Neural progenitor cell (in vitro differentiated cells): Measurements from ENCODE around the gene OR51A2. TPM values are rescaled to one million over a fixed set of nuclear protein-coding genes. Genes with fewer than 3 reads are reported as not detected.

ENCODE experiments used
- DNase-seq: peaks from one replicate; pipeline ENCODE4 v3.0.0-alpha.2; 2016; ENCODE audit warnings: low spot score
- H2AFZ ChIP-seq: fragments of 200-600 bp; sonication (generic); replicated peaks from 2 replicates; pipeline ENCODE4 v1.6.1; 2016; ENCODE audit warnings: antibody characterized with exemption
- H3F3A ChIP-seq: fragments of 200-600 bp; sonication (generic); 2 replicates; pipeline ENCODE4 v1.6.1; 2016; ENCODE audit warnings: antibody characterized with exemption, low read depth
- H3K27ac ChIP-seq: fragments of 200-600 bp; sonication (generic); 2 replicates; pipeline ENCODE4 v1.5.1; 2016; ENCODE audit warnings: mild to moderate bottlenecking
- H3K27me3 ChIP-seq: fragments of 200-600 bp; sonication (generic); 2 replicates; pipeline ENCODE4 v1.6.1; 2016; ENCODE audit warnings: mild to moderate bottlenecking, moderate library complexity
- H3K36me3 ChIP-seq: fragments of 200-600 bp; sonication (generic); 2 replicates; pipeline ENCODE4 v1.5.1; 2016
- H3K4me1 ChIP-seq: fragments of 200-600 bp; sonication (generic); 2 replicates; pipeline ENCODE4 v1.6.1; 2016; ENCODE audit warnings: mixed run types
- H3K4me2 ChIP-seq: fragments of 200-600 bp; sonication (generic); 2 replicates; pipeline ENCODE4 v1.6.1; 2016
- H3K4me3 ChIP-seq: fragments of 200-600 bp; sonication (generic); 2 replicates; pipeline ENCODE4 v1.5.1; 2016
- H3K79me2 ChIP-seq: fragments of 200-600 bp; sonication (generic); 2 replicates; pipeline ENCODE4 v1.6.1; 2016; ENCODE audit warnings: low read depth
- H3K9ac ChIP-seq: fragments of 200-600 bp; sonication (generic); 2 replicates; pipeline ENCODE4 v1.6.1; 2016
- H3K9me3 ChIP-seq: fragments of 200-600 bp; sonication (generic); 2 replicates; pipeline ENCODE4 v1.5.1; 2016; ENCODE audit warnings: low read depth
- H4K20me1 ChIP-seq: fragments of 200-600 bp; sonication (generic); 2 replicates; pipeline ENCODE4 v1.6.1; 2016; ENCODE audit warnings: low read depth
- H3K27ac Mint-ChIP-seq: 3 replicates; pipeline ENCODE4 v1.8.0; 2021; ENCODE audit warnings: mixed read lengths
- H3K27me3 Mint-ChIP-seq: 2 replicates; pipeline ENCODE4 v1.8.0; 2022; ENCODE audit warnings: low read depth, mild to moderate bottlenecking, inconsistent platforms, moderate library complexity, mixed read lengths; ENCODE audit not compliant: insufficient read depth
- H3K36me3 Mint-ChIP-seq: 3 replicates; pipeline ENCODE4 v1.8.0; 2021; ENCODE audit warnings: mixed read lengths
- H3K4me1 Mint-ChIP-seq: 3 replicates; pipeline ENCODE4 v1.8.0; 2021; ENCODE audit warnings: mixed read lengths
- H3K4me3 Mint-ChIP-seq: 3 replicates; pipeline ENCODE4 v1.8.0; 2021; ENCODE audit warnings: mild to moderate bottlenecking, moderate library complexity, mixed read lengths
- H3K9me3 Mint-ChIP-seq: 3 replicates; pipeline ENCODE4 v1.8.0; 2020; ENCODE audit warnings: mixed read lengths
- EZH2 ChIP-seq: fragments of 200-600 bp; sonication (generic); IDR thresholded peaks from 2 replicates; pipeline ENCODE4 v1.6.1; 2017; ENCODE audit warnings: antibody characterized with exemption, mild to moderate bottlenecking, moderate library complexity
- EZH2phosphoT487 ChIP-seq: fragments of 200-600 bp; sonication (generic); IDR thresholded peaks from 2 replicates; pipeline ENCODE4 v1.6.1; 2017; ENCODE audit warnings: antibody characterized with exemption
- total RNA-seq: library from RNA; depleted of rRNA; stranded (reverse); fragments of >200 nt; gene quantifications from 2 replicates; pipeline ENCODE4 v1.2.3, GENCODE V29; 2015; ENCODE audit warnings: low replicate concordance
- TF ChIP-seq, protein P1 (sequence below): fragments of 200-600 bp; sonication (generic); IDR thresholded peaks from 2 replicates; pipeline ENCODE4 v1.5.1; 2017; ENCODE audit warnings: antibody characterized with exemption, mild to moderate bottlenecking

Gene OR51A2
- total RNA-seq, 1 donor from 2014 or later: not detected

DNA sequence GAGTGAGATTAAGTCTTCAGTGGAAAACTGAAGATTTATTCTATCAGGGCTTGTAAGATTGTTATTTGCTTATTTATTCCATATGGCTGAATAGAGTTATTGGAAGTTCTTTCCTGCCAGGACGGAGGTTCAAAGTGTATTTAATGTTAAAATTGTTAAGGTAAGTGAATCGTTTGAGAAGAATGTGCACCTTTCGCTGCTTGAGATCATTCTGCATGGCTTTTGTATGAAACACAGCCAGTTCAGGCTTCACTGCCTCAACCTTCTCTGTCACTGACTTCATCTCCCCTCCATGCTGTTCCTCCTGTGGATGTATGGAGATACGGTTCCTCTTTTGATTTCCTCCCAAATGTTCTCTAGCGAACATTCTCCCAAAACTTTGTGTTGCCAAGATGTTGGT, 19.9 kb upstream of the OR51A2 start:
- no peaks in the 10 kb centered on the region for H4K20me1 ChIP-seq
- H3K4me3 ChIP-seq: no peak overlapping the region
- H3K36me3 Mint-ChIP-seq: no peaks in the 10 kb centered on the region
- no peak overlapping the region for H2AFZ ChIP-seq
- TF ChIP-seq EZH2: no peak
- TF ChIP-seq EZH2phosphoT487: no peak
- TF ChIP-seq, protein P1, sequence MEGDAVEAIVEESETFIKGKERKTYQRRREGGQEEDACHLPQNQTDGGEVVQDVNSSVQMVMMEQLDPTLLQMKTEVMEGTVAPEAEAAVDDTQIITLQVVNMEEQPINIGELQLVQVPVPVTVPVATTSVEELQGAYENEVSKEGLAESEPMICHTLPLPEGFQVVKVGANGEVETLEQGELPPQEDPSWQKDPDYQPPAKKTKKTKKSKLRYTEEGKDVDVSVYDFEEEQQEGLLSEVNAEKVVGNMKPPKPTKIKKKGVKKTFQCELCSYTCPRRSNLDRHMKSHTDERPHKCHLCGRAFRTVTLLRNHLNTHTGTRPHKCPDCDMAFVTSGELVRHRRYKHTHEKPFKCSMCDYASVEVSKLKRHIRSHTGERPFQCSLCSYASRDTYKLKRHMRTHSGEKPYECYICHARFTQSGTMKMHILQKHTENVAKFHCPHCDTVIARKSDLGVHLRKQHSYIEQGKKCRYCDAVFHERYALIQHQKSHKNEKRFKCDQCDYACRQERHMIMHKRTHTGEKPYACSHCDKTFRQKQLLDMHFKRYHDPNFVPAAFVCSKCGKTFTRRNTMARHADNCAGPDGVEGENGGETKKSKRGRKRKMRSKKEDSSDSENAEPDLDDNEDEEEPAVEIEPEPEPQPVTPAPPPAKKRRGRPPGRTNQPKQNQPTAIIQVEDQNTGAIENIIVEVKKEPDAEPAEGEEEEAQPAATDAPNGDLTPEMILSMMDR: no peak
- H3K79me2 ChIP-seq: no peaks in the 10 kb centered on the region
- H3K27ac ChIP-seq: no peak overlapping the region
- no peaks in the 10 kb centered on the region for H3F3A ChIP-seq
- H3K36me3 ChIP-seq: no peaks in the 10 kb centered on the region
- H3K27me3 Mint-ChIP-seq: peaks cover 2% of the 10 kb centered on the region
- no peaks in the 10 kb centered on the region for H3K9me3 ChIP-seq
- H3K9me3 Mint-ChIP-seq: no peaks in the 10 kb centered on the region
- H3K4me2 ChIP-seq: no peak overlapping the region
- no peaks in the 10 kb centered on the region for H3K27me3 ChIP-seq
- no peak for DNase-seq
- no peaks in the 10 kb centered on the region for H3K4me1 Mint-ChIP-seq
- H3K27ac Mint-ChIP-seq: no peak overlapping the region
- no peak overlapping the region for H3K4me3 Mint-ChIP-seq
- no peaks in the 10 kb centered on the region for H3K4me1 ChIP-seq
- no peak overlapping the region for H3K9ac ChIP-seq

DNA sequence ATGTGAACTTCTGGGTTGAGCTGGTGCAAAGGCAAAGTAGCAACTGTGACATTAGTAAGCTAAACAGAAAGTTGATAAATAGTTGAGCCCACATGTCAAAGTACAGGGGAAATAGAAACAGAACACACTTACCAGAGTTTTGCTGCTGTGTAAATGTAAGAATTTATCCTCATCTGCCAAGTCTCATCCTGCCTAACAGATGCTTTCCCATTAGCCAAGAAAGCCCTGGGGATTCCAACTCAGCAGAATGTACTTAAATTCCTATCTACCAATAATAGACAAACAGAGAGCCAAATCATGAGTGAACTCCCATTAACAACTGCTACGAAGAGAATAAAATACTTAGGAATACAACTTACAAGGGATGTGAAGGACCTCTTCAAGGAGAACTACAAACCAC, 7.3 kb upstream of the OR51A2 start:
- no peaks in the 10 kb centered on the region for H3K4me1 Mint-ChIP-seq
- Histone ChIP-seq H4K20me1 (no peaks in the 10 kb centered on the region), H3K4me2 (no peak overlapping the region), H2AFZ (no peak overlapping the region), H3K4me3 (no peak overlapping the region), H3K27ac (no peak overlapping the region), H3K36me3 (no peaks in the 10 kb centered on the region), H3K79me2 (no peaks in the 10 kb centered on the region), H3F3A (no peaks in the 10 kb centered on the region), H3K9ac (no peak overlapping the region), H3K9me3 (no peaks in the 10 kb centered on the region), H3K27me3 (no peaks in the 10 kb centered on the region), H3K4me1 (no peaks in the 10 kb centered on the region)
- no peak overlapping the region for H3K4me3 Mint-ChIP-seq
- no peaks in the 10 kb centered on the region for H3K27me3 Mint-ChIP-seq
- no peak overlapping the region for H3K27ac Mint-ChIP-seq
- no peak for TF ChIP-seq EZH2phosphoT487
- no peak for DNase-seq
- H3K9me3 Mint-ChIP-seq: no peaks in the 10 kb centered on the region
- H3K36me3 Mint-ChIP-seq: no peaks in the 10 kb centered on the region

DNA sequence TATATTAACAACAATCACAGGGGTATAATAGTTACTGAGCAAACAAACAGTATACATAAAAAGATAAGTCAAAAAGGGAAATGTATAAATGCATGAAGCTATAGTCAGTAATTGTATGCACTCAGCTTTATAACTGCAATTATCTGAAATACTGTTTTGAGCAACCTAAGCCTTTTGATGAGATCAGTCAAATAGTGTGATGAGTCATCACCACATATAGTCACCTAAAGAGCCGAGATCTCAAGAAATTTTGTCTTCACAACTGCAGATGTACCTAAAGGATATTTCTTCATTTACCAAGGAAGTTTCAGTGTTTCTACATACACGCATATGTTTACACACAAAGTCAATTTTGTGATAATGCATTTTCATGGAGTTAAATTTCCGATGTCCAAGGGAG, 5.4 kb upstream of the OR51A2 start:
- Mint-ChIP-seq H3K9me3 (no peaks in the 10 kb centered on the region), H3K4me1 (no peaks in the 10 kb centered on the region), H3K27me3 (peaks cover 2% of the 10 kb centered on the region), H3K4me3 (no peak overlapping the region), H3K27ac (no peak overlapping the region), H3K36me3 (no peaks in the 10 kb centered on the region)
- Histone ChIP-seq H3K4me1 (no peaks in the 10 kb centered on the region), H3K4me2 (no peak overlapping the region), H2AFZ (no peak overlapping the region), H3K36me3 (no peaks in the 10 kb centered on the region), H3K79me2 (no peaks in the 10 kb centered on the region), H3K27ac (no peak overlapping the region), H3K27me3 (no peaks in the 10 kb centered on the region), H3F3A (no peaks in the 10 kb centered on the region), H4K20me1 (no peaks in the 10 kb centered on the region), H3K9ac (no peak overlapping the region), H3K4me3 (no peak overlapping the region), H3K9me3 (no peaks in the 10 kb centered on the region)
- no peak for DNase-seq
- TF ChIP-seq EZH2: no peak

GRCh38 chr11:4957396-4957795, 1.9 kb upstream of the OR51A2 start:
- no peak for TF ChIP-seq EZH2
- TF ChIP-seq, protein P1: no peak
- TF ChIP-seq EZH2phosphoT487: no peak
- Mint-ChIP-seq H3K27me3 (peaks cover 2% of the 10 kb centered on the region), H3K36me3 (no peaks in the 10 kb centered on the region), H3K4me3 (no peak overlapping the region), H3K4me1 (no peaks in the 10 kb centered on the region), H3K9me3 (no peaks in the 10 kb centered on the region), H3K27ac (no peak overlapping the region)
- H4K20me1 ChIP-seq: no peaks in the 10 kb centered on the region
- no peaks in the 10 kb centered on the region for H3K79me2 ChIP-seq
- H3K27me3 ChIP-seq: no peaks in the 10 kb centered on the region
- H3K36me3 ChIP-seq: no peaks in the 10 kb centered on the region
- DNase-seq: no peak
- H2AFZ ChIP-seq: no peak overlapping the region
- H3K4me2 ChIP-seq: no peak overlapping the region
- no peaks in the 10 kb centered on the region for H3K9me3 ChIP-seq
- no peaks in the 10 kb centered on the region for H3K4me1 ChIP-seq
- no peak overlapping the region for H3K4me3 ChIP-seq
- H3F3A ChIP-seq: no peaks in the 10 kb centered on the region
- H3K27ac ChIP-seq: no peak overlapping the region
- no peak overlapping the region for H3K9ac ChIP-seq
